ENCODE data around the gene RXRA. TPM values are rescaled to one million over a fixed set of nuclear protein-coding genes. Genes with fewer than 3 reads are reported as not detected.

Gene RXRA
- total RNA-seq, 1 donor from 2014 or later = 20.5 TPM

DNA sequence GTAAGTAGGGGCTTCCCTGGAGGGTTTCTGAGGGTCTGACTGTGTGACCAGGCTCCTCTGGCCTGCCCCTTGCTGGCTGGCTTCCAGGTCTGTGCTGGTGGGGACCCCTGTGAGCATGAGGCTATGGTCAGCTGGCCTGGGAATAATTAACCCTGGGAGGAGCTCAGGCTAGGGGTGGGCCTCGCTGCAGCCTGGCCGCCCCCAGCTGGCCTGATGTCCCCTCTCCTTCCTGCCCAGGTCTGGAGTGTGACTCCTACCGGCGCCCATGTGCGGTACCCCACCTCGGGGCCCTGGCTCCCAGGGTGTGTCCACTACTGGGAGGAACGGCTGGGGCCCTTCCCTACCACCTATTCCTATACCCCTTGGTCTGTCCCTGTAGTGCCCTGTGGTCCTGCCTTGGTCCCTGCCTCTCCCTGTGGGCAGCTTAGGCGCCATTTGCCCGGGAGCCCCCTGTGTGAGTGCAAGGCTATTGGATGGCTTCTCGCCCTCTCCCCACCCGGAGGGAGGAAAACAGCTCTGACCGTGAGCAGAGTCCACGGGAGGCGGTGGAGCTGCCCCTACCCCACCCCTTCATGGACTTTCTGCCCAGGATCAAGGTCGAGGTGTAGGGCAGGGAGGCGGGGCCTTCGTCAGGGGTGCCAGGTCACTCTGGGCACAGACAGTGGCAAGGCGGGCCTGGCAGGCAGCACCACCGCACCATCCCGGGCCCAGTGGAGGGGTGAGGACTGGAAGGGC lies 9.4 kb downstream of the RXRA start:
- Mint-ChIP-seq H3K4me1 (ENCODE audit: low read depth, unreplicated experiment) (peaks cover 6% of the 10 kb centered on the region), H3K27ac (ENCODE audit: unreplicated experiment) (no peak overlapping the region), H3K9me3 (ENCODE audit: unreplicated experiment) (peaks cover 6% of the 10 kb centered on the region), H3K4me3 (ENCODE audit: unreplicated experiment) (no peak overlapping the region), H3K36me3 (ENCODE audit: unreplicated experiment) (no peaks in the 10 kb centered on the region), H3K27me3 (ENCODE audit: unreplicated experiment) (peaks cover 9% of the 10 kb centered on the region)
- no peak for DNase-seq
- TF ChIP-seq, protein P1, sequence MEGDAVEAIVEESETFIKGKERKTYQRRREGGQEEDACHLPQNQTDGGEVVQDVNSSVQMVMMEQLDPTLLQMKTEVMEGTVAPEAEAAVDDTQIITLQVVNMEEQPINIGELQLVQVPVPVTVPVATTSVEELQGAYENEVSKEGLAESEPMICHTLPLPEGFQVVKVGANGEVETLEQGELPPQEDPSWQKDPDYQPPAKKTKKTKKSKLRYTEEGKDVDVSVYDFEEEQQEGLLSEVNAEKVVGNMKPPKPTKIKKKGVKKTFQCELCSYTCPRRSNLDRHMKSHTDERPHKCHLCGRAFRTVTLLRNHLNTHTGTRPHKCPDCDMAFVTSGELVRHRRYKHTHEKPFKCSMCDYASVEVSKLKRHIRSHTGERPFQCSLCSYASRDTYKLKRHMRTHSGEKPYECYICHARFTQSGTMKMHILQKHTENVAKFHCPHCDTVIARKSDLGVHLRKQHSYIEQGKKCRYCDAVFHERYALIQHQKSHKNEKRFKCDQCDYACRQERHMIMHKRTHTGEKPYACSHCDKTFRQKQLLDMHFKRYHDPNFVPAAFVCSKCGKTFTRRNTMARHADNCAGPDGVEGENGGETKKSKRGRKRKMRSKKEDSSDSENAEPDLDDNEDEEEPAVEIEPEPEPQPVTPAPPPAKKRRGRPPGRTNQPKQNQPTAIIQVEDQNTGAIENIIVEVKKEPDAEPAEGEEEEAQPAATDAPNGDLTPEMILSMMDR (IDR thresholded peaks at IDR 0.05; ENCODE audit: partially characterized antibody, unreplicated experiment) = no peak

DNA sequence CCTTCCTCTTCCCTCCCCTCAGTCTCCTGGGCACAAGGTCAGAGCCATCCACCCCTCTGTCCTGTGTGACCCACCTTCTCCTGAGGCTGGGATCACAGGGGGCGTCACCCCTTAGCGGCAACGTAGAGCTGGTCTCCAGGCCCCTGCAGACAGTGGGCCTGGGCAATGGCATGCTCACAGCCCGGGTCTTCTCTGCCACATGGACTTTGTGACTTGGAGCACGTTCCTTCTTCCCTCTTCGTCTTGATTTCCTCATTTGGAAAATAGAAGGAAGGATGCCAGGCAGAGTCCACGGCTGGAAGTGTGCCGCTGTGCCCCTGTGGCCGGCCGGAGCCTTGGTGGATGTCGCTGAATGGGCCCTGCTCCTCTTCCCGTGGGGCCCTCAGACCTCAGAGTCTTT lies 10.0 kb downstream of the RXRA start:
- DNase-seq = no peak
- no peaks in the 10 kb centered on the region for H3K36me3 Mint-ChIP-seq (ENCODE audit: unreplicated experiment)
- H3K9me3 Mint-ChIP-seq (ENCODE audit: unreplicated experiment) = peaks cover 6% of the 10 kb centered on the region
- H3K4me3 Mint-ChIP-seq (ENCODE audit: unreplicated experiment) = no peak overlapping the region
- peaks cover 3% of the 10 kb centered on the region for H3K4me1 Mint-ChIP-seq (ENCODE audit: low read depth, unreplicated experiment)
- H3K27me3 Mint-ChIP-seq (ENCODE audit: unreplicated experiment) = peaks cover 9% of the 10 kb centered on the region
- no peak overlapping the region for H3K27ac Mint-ChIP-seq (ENCODE audit: unreplicated experiment)
- TF ChIP-seq, protein P1 (IDR thresholded peaks at IDR 0.05; ENCODE audit: partially characterized antibody, unreplicated experiment) = no peak

DNA sequence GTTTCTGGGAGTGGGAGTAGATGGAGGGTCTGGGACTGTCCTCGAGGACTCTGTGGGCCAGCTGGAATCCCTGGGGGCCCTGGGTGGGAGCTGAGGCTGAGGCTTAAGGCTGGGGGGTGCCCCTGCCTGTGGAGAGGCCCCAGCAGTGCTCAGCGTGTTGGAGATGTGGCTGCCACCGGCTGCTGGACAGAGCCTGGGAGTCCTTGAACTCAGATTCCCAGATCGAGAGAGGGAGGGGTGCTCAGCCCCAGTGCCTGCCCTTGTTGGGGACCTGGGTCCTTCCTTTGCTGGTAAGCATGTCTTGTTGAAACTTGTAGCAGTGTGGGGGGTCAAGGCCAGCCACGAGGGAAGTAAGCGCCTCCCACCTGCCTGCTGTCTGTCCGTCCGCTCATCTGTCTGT lies 10.7 kb downstream of the RXRA start:
- TF ChIP-seq, protein P1 (IDR thresholded peaks at IDR 0.05; ENCODE audit: partially characterized antibody, unreplicated experiment) = no peak
- Mint-ChIP-seq H3K27me3 (ENCODE audit: unreplicated experiment) (peaks cover 9% of the 10 kb centered on the region), H3K9me3 (ENCODE audit: unreplicated experiment) (peaks cover 6% of the 10 kb centered on the region), H3K4me3 (ENCODE audit: unreplicated experiment) (no peak overlapping the region), H3K27ac (ENCODE audit: unreplicated experiment) (no peak overlapping the region), H3K4me1 (ENCODE audit: low read depth, unreplicated experiment) (peaks cover 3% of the 10 kb centered on the region), H3K36me3 (ENCODE audit: unreplicated experiment) (no peaks in the 10 kb centered on the region)
- DNase-seq = no peak

DNA sequence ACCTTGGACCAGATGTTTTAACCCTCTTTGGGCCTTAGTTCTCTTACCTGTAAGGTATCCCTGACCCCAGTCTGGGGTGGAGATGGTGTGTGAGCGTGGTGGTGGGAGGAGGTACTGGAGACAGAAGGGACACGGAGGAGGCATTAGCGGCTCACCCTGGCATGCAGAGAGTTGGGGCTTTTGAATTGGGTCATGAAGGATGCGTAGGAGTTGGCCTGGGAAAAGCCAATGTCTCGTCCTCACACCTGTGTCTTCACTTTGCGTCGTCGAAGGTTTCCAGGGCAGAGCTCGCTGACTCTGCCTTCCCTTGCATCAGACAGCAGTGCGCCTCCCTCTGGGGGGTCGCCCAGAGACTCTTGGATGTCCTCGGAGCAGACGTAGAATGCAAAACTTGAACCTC lies 11.2 kb downstream of the RXRA start:
- Mint-ChIP-seq H3K27me3 (ENCODE audit: unreplicated experiment) (peaks cover 9% of the 10 kb centered on the region), H3K27ac (ENCODE audit: unreplicated experiment) (no peak overlapping the region), H3K9me3 (ENCODE audit: unreplicated experiment) (peaks cover 6% of the 10 kb centered on the region), H3K4me1 (ENCODE audit: low read depth, unreplicated experiment) (peaks cover 3% of the 10 kb centered on the region), H3K36me3 (ENCODE audit: unreplicated experiment) (no peaks in the 10 kb centered on the region), H3K4me3 (ENCODE audit: unreplicated experiment) (no peak overlapping the region)
- TF ChIP-seq, protein P1 (IDR thresholded peaks at IDR 0.05; ENCODE audit: partially characterized antibody, unreplicated experiment) = no peak
- DNase-seq = no peak

DNA sequence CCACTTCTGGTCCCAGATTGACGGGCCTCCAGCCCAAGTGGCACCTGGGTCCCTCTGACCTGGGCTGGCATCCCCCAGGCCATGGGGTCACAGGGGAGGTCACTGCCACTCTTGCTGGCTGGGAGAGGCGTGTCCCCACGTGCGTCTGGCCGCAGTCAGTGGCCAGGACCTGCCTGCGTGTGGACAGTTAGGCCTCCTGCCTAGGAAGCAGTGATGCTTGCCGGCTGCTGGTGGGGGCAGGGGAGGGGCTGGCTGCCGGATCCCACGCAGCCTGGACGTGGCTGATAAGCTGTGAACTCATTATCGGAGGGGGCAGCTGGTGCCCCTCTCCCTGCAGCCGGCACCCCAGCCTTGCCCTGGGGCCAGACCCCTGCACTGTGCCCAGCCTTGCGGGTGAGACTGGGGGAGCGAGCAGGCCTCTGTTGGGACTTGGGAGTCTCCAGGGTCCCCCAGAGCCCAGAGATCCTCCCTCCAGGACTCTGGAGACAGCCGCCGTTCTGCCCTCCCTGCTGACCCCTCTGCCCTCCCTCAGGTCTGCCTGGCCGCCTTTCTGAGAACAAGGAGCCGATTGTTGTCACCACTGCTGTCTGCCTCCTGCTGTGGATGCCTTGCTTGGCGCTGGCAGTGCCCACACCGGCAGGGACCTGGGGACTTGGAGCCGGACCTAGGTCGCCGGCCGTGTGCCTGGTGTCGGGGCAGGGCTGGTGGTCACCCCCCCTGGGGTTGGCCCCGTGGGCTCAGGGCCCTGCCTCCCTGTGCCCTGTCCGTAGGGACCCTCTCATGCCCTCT lies 12.3 kb downstream of the RXRA start:
- Mint-ChIP-seq H3K4me1 (ENCODE audit: low read depth, unreplicated experiment) (peaks cover 10% of the 10 kb centered on the region), H3K4me3 (ENCODE audit: unreplicated experiment) (no peak overlapping the region), H3K27ac (ENCODE audit: unreplicated experiment) (no peak overlapping the region), H3K27me3 (ENCODE audit: unreplicated experiment) (peaks cover 13% of the 10 kb centered on the region), H3K9me3 (ENCODE audit: unreplicated experiment) (peaks cover 9% of the 10 kb centered on the region), H3K36me3 (ENCODE audit: unreplicated experiment) (no peaks in the 10 kb centered on the region)
- TF ChIP-seq, protein P1 (IDR thresholded peaks at IDR 0.05; ENCODE audit: partially characterized antibody, unreplicated experiment) = no peak
- no peak for DNase-seq

All from glutamatergic neuron (in vitro differentiated cells).